ENCODE data around the gene GLO1.
"Not testable (repeated sequence)": the region's sequence is repeated elsewhere in the genome, so short reads cannot be mapped to it uniquely, and the experiment has no call there.

The GLO1 gene

DNA sequence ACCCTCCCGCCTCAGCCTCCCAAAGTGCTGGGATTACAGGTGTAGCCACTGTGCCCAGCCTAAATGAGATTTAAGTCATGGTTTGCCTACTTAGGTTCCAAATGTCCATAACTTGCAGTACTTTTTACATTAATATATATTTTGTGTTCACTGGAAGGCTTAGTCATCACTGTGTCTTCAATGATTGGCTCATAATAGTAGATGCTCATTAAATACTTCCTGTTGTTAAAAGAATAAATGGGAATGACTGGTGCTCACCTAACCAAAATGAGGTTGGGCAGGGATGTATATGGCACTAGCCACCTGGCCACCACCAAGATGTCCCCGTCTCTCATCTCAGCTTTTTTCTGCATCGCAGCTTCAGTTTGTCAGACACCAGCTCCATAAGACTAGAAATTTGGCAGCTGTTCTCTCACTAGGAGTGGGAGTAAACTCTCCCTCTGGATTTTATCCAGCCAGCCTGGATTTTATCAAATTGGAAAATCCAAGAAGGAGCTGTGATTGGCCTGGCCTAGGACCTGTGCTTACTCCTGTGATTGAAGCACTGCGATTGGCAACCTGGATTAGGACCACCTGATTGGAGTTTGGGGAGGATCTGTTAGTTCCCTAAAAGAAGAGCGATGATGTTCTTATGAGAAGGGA, 1.1 kb upstream of the GLO1 start:
- no peak for DNase-seq

GRCh38 chr6:38701551-38701950, 1.4 kb downstream of the GLO1 start:
- no peak for DNase-seq

GRCh38 chr6:38699702-38700101, 3.2 kb downstream of the GLO1 start:
- DNase-seq = not testable (repeated sequence)

- no peak for DNase-seq
These were observed 5.1 kb downstream of the GLO1 start for GRCh38 chr6:38697846-38698245.

- DNase-seq = no peak
These were observed 6.6 kb downstream of the GLO1 start for GRCh38 chr6:38696345-38696744.

DNA sequence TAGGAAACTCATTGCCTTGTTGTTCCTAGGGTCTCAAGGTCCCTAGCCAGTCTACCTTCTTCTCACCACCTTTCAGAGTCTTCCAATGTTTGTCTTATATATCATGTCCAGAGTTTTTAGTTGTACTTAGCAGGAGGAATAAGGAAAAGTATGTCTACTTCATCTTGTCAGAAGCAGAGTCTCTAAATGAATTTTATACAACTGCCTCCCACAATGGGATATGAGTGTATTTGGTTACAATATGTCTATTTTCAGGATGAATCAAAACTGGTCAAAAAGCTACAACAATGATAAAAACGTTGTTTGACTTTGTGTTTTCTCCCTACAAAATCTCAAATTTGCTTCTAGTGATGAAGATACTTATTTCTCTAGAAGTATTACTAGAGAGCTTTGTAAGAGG, 7.0 kb downstream of the GLO1 start:
- DNase-seq = no peak

GRCh38 chr6:38695227-38695900, 7.6 kb downstream of the GLO1 start:
- no peak for DNase-seq

- DNase-seq = no peak
These were observed 14.3 kb downstream of the GLO1 start for GRCh38 chr6:38688579-38689087.

DNA sequence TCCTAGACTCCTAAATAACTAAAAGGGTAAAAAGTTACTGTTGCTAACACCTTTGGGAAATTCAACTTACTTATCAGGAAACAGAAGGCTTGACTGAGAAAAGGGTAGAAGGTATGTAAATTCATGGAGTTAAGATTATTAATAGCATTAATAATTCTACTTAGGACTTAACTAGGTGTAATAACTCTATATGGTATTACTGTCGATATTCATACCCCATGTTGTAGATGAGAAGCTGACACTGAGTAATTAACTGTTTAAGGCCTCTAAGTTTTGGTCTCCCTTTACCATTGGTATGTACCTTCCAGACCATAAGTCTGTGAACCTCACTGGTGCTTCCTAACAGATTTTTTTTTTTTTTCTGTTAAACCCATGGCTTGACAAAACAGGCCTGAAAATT, 15.4 kb downstream of the GLO1 start:
- DNase-seq = no peak

GRCh38 chr6:38687043-38687353, 15.9 kb downstream of the GLO1 start:
- no peak for DNase-seq

DNA sequence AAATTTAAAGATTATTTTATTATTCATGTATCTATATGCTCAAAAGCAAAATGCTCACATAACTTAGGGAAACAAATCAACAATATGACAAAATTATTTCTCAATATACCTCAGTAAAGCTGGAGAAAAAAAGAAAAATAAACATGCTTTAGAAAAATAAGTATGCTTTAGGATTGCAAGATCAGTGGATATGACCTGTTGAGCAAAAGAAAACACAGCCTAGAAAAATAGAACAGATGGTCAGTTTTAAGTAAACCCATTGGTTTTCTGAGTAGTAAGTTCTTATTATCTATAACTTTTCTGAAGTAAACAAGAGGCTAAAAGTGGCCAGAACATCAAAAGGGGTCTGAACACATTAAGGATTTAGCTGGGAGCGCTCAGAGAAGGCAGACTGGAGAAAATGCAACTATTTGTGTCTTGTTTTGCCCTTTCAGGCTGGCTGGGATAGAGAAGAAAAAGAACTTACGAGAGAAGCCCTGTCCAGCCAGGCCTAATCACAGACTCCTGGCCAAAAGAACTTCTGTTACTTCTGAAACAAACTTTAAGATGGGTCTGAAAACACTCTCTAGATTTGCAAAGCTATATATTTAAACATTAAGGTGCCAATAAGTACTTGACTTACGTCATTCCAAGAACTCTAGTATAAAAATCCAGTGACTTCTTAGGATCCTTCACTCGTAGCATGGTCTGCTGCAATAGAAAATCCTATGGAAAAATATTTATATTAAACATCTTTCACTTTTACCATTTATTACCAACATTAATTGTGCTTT, 16.5 kb downstream of the GLO1 start:
- DNase-seq = no peak

DNA sequence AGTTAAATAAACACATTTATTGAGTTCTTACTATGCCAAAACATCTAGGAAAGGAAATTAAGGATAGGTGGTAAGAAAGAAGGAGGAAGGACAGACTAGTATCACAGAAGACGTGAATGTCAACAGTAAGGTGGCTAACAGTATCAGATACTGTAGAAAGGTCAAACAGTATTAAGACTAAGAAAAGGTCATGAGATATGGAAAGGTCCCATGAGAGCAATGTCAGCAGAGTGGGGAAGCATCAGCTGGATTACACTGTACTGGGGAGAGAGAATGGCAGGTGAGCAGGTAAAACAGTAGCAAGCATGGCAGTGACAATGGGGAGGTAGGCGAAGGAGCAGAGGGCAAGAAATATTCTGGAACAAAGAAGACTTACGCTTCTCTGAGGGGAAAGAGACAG, 18.0 kb downstream of the GLO1 start:
- DNase-seq = no peak

- DNase-seq = no peak
These were observed 18.7 kb downstream of the GLO1 start for GRCh38 chr6:38684237-38684636.

DNA sequence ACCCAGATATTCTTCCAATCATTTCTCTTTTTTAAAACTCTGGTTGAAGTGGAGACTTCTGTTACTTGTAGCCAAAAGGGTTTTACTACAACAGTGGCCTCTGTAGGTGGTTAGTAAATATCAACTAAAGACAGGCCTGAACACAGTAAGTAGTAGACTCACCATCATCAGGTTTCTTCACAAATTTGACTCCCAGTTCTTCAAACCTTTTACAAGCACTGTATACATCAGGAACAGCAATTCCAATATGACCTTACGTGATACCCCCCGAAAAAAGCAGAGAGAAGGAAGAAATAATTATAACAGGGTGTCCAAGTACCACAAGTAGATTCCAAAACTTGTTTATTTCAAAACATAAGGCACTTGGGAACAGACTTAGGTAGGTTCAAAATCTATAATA, 21.1 kb downstream of the GLO1 start:
- no peak for DNase-seq

DNA sequence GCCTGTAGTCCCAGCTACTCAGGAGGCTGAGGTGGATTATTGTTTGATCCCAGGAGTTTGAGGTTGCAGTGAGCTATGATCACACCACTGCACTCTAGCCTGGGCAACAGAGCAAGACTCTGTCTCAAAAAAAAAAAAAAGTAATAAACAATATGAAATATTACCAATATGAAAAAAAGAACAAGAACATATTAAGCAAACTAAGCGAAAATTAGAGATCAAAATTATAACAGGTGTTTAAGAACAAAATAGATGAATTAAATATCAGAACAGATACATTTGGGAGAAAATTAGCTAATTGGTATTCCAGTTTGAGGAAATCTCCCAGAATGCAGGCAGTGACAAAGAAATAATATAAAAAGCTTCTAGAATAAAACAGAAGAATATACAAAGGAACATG, 23.3 kb downstream of the GLO1 start:
- no peak for DNase-seq

GRCh38 chr6:38678178-38678760, 24.7 kb downstream of the GLO1 start:
- DNase-seq = no peak

- DNase-seq = no peak
These were observed 25.9 kb downstream of the GLO1 start for GRCh38 chr6:38676974-38677544.

- DNase-seq = no peak
These were observed 26.5 kb downstream of the GLO1 start for GRCh38 chr6:38676236-38676973.

DNA sequence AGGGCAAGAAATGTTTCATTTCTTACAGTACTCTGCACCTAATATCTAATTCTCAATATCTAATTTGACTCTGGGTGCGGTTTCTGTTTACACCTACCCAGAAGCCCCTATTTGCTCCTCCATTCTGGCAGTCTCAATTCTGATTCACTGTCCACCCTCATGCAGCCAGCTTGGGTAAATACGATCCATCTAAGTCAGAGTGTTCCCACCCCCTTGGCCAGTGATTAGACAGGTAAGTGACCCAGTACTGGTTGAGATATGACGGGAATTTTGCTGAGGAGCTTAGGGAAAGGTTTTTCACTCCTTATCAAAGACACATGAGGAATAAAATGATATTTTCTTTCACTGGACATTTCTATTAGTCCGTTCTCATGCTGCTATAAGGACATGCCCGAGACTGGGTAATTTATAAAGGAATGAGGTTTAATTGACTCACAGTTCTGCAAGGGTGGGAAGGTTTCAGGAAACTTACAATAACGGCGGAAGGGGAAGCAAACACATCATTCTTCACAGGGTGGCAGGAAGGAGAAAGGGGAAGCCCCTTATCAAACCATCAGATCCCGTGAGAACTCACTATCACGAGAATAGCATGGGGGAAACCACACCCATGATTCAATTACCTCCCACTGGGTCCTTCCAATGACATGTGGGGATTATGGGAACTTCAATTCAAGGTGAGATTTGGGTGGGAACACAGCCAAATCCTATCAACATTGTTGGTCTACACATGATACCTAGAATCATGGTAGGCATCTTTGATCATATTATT, 29.4 kb downstream of the GLO1 start:
- DNase-seq = no peak

GRCh38 chr6:38671885-38672467, 31.0 kb downstream of the GLO1 start:
- DNase-seq = peak; percentile 11

GRCh38 chr6:38658418-38659167, 44.4 kb downstream of the GLO1 start:
- DNase-seq = no peak

All from KG1 (cell line).